Stimulated activated CD4-positive, alpha-beta T cell treated with anti-CD3 and anti-CD28 coated beads, Interleukin-15, amount 100 ng/mL, for 24 hours (primary cell): ENCODE measurements around the gene UPK1A.

Experiments
- DNase-seq: peaks from one replicate; pipeline ENCODE4 v3.0.0-alpha.2; 2020

The UPK1A gene

DNA sequence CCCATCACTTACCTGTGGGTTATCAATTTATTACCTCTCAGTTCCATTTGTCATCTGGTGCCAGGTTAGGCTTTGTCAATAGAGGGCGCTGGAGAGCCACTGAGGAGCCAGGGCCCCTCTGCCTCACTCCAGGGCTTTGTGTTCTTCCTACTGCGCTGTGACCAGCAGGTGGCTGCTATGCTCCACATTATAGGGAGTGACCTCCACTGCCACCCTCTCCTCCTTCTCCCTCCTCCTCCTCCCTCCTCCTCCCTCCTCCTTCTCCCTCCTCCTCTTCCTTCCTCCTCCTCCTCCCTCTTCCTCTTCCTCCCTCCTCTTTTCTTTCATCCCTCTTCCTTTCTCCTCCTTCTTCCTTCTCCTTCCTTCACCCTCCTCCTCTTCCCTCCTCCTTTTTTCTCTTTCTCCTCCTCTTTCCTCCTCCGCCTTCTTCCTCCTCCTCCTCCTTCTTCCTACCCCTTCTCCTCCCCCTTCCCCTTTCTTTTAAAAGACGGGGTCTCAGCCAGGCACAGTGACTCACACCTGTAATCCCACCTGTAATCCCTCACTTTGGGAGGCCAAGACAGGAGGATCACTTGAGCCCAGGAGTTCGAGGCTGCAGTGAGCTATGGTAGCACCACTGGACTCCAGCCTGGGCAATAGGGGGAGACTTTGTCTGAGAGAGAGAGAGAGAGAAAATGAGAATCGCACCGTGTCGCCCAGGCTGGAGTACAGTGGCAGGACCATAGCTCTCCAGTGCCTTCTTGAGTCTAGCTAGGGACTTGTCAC lies 27.7 kb downstream of the UPK1A start:
- peak; percentile 93 for DNase-seq

DNA sequence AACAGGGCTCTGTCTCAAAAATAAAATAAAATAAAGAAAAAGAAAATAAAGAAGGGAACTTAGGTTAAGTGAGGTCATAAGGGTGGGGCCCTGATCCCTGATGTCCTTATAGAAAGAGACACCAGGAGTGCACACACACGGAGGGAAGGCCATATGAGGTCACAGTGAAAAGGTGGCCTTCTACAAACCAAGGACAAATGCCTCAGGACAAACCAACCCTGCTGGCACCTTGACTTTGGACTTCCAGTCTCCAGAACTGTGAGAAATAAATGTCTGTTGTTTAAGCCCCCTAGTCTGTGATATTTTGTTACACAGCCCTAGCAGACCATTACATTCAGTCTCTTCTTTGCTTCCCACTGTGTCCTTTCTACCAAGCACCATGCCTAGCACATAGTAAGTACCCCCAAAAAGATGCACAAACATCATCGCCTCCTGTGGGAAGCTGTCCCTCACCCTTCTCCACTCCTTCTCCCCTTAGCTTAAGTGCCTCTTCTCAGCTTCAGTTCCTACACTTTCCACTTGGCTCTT lies 29.6 kb downstream of the UPK1A start:
- no peak for DNase-seq

DNA sequence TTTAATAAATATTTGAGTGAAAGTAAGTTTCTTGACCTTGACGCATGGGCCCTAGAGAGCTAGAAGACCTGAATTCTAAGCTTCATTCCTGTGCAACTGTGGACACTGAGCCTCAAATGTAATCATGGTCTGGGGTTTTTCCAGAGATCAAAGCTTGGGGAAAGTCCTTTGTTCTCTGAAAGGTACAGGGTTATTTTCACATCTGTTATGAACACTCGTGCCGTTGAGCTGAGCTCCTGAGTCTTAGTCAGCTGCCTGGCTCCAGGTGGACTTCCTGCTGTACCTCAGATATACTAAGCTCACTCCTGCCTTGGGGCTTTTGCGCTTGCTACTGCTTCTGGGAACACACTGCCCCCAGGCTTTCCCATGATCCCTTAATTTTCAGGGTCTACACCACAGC lies 30.5 kb downstream of the UPK1A start:
- DNase-seq = no peak

DNA sequence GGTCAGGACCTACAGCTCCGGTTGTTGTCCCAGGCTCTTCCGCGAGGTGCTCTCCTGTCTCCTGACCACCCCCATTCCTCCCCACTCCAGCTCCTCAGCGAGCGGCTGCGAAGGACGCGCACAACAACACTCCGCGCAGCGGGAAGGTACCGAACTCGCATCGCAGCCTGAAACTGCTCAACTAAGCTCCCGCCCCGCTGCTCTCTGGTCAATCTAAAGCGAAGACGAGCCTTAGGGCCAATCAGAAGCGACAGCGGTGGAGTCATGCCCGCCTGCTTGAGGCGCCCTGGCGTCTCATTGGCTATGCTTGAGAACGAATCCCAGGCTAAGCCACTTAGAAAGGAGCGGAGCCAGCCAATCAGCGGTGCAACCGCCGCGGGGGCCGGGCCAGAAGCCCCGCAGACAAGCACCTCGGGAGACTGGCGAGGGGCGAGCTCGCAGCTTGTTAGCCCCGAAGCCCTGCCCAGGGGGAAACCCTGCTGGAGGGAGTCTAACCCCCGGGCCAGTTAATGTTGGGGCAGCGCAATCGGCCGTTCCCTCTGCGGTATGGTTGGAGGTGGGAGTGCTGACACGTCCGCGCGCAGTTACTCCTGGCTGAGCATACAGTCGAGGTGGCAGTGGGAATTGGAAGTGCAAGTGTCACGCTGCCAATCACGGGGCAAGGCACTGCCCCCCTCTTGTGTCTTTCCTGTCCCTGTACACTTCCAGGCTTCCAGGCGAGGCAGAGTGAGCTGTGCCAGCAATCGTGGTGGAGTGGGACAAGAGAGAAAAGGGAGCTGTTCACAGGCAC lies 36.1 kb downstream of the UPK1A start:
- DNase-seq = peak; percentile 96

DNA sequence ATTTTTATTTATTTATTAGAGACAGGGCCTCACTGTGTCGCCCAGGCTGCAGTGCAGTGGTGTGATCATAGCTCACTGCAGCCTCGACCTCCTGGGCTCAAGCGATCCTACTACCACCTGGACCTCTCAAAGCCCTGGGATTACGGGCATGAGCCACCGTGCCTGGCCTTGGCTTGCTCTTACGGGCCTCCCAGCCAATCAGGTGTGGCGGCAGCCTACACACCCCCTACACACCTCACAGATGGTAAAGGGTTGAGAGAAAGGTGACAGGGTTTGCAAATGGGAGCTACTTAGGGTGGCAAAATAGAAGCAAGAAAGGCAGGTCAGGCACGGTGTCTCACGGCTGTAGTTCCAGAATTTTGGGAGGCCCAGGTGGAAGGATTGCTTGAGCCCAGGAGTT lies 37.0 kb downstream of the UPK1A start:
- no peak for DNase-seq

DNA sequence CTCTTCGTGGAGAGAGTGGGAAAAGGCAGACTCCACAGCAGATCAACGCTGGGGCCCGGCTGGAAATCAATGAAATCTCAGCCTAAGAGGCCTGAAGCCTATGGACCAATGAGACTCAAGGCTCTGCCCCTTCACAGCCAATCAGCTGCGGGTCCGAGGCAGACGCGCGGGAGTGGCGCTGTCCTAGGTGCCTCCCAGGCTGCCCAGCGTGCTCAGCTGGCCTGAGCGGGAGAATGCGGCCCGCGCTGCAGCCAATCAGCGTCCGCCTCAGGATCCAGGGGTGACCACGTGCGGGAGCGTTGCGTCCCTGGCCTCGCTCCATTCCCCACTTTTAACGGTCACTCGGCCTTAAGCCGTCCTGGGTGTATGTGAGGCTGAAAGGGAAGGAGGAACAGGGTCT lies 37.9 kb downstream of the UPK1A start, which contains the start of gene ZBTB32:
Gene ZBTB32 (plus strand): TSS at position 341 of the 400 bp plus-strand sequence. CDS start 10,069 bp downstream, outside the sequence.
- peak; percentile 47 for DNase-seq

DNA sequence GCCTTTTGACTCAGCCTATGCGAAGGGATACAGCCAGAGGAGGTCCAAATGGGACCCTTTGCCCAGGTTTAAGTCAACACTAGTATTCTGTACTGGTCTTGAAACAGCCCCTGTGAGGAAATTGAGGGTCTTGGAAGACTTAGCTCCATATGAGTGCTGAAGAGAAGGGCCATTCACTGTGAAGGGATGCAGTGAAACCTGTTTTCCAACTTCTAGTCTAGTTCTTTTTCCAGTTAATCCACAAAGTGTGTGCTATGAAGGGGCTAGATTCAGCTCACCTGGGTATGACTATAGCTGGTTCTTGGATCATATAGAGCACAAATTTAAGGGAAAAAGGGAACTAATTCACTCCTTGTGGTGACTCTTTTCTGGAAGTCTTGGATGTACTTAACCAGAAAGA lies 42.1 kb downstream of the UPK1A start:
- no peak for DNase-seq

DNA sequence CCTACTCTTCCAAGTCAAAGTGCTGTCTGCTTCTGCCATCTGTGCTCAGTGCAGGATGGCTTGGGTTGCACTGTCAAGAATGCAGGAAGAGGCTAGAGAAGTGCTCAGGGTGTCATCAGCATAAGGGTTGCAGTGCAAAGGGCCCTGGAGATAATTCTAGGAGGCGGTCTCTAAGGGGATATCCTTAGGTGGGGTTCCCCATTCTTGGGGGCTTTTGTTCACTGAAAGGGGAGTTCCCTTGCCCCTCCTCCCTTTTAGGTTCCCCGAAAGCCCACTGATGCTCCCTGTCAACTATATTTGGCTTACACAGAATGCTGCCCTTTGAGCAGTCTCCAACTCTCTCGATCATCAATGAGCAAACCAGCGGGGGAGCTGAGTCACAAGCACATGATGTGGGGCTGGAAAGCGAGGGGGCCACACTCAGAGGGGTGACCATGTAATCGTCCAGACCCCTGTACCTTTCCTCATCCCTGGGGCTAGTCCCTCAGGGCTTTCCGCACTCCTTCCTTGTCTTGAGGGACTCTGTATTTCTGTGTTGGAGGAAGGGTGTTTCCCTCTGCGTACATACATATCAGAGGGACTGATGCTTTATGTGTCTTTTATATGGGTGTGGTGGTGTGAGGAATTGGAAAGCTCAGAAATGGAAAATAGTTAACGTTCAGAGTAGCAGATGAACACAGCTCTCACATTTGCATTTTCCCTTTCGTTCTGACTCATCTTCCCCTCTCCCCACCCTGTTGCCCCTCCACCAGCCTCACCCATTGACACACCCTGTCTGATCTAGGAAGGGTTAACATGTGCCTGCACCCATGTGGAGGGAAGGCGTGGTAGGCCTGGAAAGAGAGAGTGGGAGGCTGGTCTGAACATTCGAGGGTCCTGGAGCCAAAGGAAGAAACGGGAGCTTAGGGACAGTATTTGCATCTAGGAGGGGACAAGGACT lies 44.7 kb downstream of the UPK1A start:
- DNase-seq = peak; percentile 83

DNA sequence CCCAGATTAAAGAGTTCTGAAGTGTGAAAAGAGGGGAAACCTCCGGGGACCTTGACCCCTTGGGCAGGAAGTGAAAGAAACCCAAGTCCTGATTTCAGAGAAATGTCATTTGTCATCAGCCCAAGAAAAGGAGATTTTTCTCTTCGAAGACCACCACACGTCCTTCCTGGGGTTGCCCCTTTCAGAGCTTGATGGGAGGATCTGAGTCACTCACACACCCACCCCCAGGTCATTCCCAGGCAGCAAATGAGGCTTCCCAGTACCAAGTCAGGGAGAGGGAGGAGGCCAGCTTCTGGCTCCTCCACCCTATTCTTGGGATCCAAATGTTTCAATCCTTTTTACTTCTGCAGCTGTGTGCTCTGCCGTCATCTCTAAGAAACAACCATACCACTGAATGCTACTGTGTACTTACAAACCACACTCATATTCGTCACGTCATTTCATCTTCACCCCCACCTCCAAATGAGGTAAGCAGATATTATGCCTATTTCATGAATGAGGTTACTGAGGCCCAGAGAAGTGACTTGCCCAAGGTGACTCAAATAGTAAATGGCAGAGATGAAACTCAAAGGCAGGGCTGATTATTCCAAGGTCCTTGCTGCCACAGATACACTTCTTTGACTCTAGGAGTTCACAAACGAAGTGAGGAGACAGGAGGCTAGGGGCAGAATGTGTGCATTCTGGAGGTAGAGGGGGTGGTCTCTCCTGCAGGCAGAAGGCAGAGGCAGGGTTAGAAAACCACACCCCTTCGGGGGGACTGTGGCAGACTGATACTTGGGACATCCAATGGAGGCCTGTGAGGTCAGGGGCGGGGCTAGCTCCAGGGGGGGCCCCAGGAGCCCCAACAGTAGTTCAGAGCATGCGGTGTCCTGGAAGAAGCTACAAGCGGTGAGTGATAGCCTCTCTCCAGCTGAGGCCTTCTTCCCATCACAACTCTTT lies 46.5 kb downstream of the UPK1A start:
- peak; percentile 93 for DNase-seq

DNA sequence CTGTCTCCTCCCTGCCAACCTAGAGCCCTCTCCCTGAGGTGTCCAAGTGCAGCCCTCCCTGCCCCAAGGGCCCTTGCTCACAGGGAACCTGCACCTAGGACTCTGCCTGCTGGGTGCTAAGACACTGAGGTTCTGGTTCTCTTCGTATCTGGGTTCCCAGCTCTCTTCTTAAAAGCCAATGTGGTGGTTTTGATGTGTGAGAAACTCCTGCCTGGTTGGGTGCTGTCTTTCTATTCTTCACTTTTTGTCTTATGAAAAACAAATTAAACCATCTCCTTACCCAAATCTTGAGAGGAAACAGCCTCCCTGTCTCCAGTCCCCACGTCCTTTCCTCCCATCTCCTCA lies 47.2 kb downstream of the UPK1A start:
- no peak for DNase-seq

DNA sequence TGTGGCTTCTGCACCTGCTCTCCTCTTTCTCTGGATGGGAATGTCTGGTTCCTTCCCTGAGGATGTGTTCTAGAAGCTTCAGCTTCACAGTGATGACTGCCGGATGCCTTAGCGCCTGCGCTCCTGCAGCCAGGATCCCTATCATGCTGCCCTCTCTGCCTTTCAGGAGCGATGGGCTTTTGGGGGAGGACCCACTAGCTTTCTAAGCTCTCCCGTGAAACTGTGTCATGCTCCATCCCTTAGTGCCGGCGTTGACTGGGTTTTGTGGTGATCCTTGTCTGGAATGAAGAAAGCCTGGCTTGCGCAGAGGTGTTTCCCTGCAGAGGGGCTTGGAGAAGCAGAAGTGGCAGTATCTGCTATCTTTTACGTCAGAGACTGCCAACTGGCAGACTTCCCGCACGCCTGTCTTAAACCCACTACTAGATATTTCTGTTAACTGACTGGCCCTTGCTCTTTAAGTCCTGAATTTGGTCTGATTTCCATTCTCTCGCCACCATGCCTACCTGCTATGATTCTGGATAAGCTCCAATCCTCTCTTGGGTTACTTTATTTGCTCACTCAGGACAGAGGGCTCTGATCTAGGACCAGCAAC lies 47.7 kb downstream of the UPK1A start:
- no peak for DNase-seq

DNA sequence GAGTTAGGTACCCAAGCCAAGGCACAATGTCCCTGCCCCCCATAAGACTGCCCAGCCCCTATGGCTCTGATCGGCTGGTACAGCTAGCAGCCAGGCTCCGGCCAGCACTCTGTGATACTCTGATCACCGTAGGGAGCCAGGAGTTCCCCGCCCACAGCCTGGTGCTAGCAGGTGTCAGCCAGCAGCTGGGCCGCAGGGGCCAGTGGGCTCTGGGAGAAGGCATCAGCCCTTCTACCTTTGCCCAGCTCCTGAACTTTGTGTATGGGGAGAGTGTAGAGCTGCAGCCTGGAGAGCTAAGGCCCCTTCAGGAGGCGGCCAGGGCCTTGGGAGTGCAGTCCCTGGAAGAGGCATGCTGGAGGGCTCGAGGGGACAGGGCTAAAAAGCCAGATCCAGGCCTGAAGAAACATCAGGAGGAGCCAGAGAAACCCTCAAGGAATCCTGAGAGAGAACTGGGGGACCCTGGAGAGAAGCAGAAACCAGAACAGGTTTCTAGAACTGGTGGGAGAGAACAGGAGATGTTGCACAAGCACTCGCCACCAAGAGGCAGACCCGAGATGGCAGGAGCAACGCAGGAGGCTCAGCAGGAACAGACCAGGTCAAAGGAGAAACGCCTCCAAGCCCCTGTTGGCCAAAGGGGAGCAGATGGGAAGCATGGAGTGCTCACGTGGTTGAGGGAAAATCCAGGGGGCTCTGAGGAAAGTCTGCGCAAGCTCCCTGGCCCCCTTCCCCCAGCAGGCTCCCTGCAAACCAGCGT lies 48.5 kb downstream of the UPK1A start:
- peak; percentile 60 for DNase-seq

DNA sequence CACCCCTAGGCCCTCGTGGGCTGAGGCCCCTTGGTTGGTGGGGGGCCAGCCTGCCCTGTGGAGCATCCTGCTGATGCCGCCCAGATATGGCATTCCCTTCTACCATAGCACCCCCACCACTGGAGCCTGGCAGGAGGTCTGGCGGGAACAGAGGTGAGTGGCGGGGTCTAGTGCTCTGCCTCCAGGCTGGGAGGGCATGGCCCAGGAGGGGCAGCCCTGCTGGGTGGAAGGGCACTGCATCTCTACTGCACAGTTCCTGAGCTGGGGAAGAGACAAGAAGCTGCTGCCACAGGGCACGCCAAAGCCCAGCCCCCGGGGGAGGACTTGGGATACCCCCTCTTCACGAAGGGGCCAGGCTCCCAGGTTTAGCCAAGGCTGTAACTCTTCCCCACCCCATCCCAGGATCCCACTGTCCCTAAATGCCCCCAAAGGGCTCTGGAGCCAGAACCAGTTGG lies 49.1 kb downstream of the UPK1A start:
- peak; percentile 35 for DNase-seq

DNA sequence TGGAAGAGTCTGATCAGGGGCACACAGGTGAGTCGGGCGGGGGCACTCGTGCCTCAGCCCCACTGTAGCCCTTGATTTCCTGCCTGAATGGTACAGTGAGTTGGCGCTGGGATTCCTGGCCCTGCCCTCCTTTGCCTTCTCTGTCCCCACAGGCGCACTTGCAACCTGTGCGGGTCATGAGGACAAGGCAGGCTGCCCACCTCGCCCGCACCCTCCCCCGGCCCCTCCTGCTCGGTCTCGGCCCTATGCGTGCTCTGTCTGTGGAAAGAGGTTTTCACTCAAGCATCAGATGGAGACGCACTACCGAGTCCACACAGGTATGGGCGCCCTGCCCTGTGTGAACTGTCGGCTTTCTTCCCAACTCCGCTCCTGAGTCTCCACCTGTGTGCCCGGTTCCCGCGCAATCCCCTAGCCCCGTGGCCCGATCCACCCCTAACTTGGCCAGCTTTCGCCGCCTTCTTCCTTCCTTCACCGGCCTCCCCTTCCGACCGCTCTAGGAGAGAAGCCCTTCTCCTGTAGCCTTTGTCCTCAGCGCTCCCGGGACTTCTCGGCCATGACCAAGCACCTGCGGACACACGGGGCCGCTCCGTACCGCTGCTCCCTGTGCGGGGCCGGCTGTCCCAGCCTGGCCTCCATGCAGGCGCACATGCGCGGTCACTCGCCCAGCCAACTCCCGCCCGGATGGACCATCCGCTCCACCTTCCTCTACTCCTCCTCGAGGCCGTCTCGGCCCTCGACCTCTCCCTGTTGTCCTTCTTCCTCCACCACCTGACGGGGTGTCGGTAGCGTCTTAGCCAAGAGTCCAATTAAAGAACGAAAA lies 49.9 kb downstream of the UPK1A start:
- DNase-seq = peak; percentile 40

DNA sequence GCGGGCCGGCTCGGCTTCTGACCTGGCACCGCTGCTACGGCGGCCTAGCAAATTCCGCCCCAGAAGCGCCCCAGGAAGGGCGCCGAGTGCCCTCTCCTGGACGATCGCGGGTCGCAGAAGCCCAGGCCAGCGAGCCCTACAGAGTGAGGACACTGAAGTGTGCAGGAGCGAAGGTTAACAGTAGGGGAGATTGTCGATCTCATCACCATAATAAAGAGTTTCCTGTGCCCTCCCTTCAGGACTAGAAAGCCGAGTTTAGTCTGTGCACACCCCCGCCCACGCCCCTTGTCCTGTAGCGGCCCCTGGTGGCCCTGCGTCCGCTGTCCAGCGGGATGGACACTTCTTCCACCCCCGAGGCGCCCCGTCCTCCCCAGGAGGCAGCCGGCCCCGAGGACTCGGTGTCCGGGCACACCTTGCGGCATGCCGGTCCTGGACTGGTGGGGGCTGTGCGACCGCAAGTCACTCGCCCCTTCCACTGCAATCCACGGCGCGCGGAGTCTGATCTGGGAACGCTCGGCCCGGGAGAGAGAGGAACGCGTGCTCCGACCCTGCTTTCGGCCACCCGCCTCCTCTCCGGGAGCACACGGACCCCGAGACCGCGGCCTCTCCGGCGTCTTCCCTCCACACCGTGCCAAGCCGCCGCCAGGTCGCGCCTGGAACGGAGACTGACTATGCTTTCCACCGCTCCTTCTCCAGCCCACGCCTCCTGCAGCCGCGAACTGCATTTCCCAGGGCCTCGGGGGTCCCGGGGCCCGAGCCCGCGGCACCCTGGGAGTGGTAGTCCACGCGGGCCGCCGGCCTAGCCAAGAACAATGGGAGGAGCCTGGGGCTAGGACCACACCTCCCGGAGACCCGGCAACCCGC lies 50.7 kb downstream of the UPK1A start:
- peak; percentile 98 for DNase-seq

DNA sequence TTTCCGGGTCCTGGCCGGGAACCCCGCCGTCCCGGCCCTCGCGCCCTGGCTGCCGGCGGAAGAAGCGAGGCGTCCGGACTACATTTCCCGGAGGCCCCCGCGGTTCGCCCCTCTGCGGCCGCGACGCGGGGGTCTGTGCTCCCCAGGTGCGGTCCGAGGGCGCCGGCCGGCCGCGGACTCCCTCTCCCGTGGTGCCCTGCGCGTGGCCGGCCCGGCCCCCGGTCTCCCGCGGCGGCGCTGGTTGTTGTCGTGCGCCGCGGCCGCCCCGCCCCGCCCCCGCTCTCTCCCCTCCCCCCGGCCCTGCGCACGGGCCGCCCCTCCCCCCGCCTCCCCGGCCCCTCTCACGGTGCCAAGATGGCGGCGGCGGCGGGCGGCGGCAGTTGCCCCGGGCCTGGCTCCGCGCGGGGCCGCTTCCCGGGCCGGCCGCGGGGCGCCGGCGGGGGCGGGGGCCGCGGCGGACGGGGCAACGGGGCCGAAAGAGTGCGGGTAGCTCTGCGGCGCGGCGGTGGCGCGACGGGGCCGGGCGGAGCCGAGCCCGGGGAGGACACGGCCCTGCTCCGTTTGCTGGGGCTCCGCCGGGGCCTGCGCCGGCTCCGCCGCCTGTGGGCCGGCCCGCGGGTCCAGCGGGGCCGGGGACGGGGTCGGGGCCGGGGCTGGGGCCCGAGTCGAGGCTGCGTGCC lies 51.5 kb downstream of the UPK1A start, which contains the start of gene KMT2B:
Gene KMT2B (plus strand): TSS at position 339 of the 680 bp plus-strand sequence. CDS start 16 bp downstream, at position 355.
- DNase-seq = no peak

DNA sequence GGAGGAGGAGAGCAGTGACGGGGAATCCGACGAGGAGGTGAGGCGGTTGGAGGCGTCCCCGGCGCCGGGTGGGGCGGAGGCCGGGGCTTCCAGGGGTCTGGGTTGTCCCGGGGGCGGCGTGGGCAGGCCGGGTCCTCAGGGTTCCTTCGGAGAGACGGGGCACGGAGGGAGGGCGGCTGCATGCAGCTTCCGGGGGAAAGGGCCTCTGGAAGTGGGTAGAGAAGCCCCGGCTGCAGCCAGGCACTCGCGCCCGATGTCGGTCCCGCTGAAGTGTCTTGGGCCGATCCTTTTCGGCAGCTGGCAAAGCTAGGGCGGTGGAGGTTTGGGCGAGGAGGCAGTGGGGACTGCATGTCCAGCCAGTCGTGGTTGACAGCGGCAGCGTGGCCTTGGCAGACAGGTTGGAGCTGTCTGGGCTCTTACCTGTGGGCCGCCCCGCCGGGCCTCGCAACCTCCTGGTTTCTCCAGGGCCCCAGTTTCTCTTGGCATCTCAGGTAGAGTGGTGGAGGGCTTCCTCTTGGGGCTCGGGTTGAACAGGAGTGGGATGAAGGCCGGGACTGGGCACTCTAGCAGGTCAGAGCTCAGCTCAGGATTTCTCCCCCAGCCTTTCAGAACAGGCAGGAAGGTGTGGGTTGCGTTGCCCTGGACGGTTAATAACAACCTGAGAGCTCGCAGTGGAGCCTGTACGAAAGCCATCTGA lies 52.2 kb downstream of the UPK1A start:
- peak; percentile 79 for DNase-seq
